Loucy (cell line): Measurements from ENCODE around the gene SPECC1.

ENCODE experiments used
- CTCF ChIP-seq: fragments of 200-600 bp; sonication (generic); conservative IDR thresholded peaks from 2 replicates; pipeline ENCODE4 v1.5.1; 2014; ENCODE audit warnings: mild to moderate bottlenecking, antibody characterized with exemption, low read length
- EZH2phosphoT487 ChIP-seq: fragments of 200-600 bp; IDR thresholded peaks from 2 replicates; pipeline ENCODE4 v1.6.1; 2018; ENCODE audit warnings: antibody characterized with exemption, mild to moderate bottlenecking, moderate library complexity, borderline replicate concordance

- TF ChIP-seq CTCF: no peak
- TF ChIP-seq EZH2phosphoT487: no peak
These were observed 196.4 kb downstream of the SPECC1 start for GRCh38 chr17:20205609-20206008.
